DMS53 treated with DMSO at 0.1 percent for 48 hours (cell line): Measurements from ENCODE around the gene RACGAP1.

Experiments
- DNase-seq: peaks from one replicate; lab custom pipeline; 2025; ENCODE audit not compliant: unreplicated experiment; lab: John Stamatoyannopoulos, UW

The RACGAP1 gene, protein sequence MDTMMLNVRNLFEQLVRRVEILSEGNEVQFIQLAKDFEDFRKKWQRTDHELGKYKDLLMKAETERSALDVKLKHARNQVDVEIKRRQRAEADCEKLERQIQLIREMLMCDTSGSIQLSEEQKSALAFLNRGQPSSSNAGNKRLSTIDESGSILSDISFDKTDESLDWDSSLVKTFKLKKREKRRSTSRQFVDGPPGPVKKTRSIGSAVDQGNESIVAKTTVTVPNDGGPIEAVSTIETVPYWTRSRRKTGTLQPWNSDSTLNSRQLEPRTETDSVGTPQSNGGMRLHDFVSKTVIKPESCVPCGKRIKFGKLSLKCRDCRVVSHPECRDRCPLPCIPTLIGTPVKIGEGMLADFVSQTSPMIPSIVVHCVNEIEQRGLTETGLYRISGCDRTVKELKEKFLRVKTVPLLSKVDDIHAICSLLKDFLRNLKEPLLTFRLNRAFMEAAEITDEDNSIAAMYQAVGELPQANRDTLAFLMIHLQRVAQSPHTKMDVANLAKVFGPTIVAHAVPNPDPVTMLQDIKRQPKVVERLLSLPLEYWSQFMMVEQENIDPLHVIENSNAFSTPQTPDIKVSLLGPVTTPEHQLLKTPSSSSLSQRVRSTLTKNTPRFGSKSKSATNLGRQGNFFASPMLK

DNA sequence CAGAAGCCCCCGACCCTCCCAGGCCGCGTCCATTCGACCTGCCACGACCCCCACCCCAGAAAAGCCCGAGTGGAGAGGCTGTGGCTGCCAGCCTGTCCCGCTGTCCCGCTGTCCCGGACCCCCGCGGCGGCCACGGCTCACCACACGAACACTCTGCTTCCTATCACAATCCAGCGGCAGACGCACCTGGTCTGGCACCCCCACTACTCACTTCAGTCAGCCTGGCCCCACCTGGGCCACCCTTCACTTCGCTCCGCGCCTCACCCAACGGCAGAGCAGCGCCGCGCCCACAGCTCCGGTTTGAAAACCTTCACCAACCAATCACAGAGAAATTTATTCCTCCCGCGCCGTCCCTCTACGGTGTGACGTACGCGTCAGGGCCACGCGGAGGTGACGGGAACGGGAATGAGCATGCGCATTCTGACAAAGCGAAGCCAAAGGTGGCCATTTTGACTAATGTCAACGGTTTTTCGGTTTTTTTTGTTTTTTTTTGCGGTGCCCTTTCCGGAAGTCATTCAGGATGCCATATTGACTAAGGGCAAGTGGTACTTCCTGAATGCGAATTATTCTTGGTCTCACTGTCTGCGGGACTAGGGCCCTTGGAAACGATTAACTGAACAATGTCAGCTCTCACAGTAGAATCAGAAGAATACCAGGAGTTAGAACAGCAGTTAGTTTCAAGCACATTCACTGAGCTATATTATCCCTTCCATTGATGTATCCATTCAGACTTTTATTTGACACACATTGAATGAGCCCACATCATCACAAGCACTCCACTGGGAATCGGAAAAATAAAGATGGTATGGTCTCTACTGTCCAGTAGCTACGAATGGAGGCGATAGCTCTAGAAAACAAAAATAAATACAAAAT is at the start of gene RACGAP1:
TSS of gene RACGAP1 (minus strand) at position 308 of the 873 bp plus-strand sequence. CDS start 8,779 bp downstream, outside the sequence.
- DNase-seq = peak; percentile 97

DNA sequence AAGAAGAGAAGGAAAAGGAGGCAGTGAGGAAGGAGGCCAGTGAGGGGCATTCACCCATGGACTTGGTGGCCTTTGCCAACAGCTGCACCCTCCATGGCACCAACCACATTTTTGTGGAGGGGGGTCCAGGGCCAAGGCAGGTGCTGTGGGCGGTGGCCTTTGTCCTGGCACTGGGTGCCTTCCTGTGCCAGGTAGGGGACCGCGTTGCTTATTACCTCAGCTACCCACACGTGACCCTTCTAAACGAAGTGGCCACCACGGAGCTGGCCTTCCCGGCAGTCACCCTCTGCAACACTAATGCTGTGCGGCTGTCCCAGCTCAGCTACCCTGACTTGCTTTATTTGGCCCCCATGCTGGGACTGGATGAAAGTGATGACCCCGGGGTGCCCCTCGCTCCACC is 48.4 kb upstream of the RACGAP1 start:
- no peak for DNase-seq

DNA sequence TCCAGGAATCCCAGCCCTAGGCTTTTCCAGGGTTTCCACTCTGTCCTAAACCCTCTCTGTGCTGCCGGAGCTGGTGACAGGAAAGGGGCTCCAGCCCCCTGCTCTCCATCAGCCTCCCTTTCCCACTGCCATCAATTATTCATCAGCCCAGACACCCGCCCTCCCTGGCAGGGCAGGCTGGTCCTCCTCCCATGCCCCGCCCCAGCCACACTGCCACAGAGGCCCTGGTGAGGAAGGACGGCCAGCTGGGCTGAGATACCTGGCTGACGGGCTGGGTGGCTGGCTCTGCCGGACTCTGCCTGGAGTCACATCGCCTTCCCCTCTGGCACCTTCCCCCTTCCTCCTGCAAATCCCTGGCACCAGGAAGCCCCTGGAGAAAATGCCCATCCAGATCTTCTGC is 47.9 kb upstream of the RACGAP1 start:
- no peak for DNase-seq

DNA sequence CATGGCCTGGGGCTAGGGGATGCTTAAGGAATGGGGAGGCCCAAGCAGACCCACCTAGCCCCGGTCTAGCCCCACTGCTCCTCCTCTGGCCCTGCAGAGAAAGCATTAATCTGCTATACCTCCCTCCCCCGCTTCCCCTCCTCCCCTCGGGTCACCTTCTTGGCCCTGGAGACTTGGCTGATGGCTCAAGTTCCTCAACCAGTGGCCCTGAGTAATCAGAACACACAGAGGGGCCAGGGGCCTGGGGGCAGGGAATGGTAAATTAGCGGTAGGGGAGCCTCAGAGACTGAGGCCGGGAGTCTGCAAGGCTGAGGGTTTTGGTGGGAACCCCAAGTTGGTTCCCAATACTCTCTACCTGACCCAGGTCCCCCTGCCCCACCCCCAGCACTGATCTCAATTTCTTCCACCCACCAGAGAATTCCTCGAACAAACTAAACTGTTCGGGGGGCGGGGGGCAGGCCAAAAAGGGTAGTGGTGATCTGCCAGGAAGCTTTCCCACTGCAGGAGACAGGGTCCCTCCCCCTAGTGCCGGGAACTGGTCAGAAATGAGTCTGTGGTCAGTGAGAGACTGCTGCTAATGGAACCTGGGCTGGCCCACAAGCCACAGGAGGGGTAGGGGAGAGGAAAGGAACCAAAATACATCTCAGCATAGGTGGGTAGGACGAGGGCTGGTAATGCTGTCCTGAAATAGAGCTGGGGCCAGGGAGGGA is 47.1 kb upstream of the RACGAP1 start:
- no peak for DNase-seq

DNA sequence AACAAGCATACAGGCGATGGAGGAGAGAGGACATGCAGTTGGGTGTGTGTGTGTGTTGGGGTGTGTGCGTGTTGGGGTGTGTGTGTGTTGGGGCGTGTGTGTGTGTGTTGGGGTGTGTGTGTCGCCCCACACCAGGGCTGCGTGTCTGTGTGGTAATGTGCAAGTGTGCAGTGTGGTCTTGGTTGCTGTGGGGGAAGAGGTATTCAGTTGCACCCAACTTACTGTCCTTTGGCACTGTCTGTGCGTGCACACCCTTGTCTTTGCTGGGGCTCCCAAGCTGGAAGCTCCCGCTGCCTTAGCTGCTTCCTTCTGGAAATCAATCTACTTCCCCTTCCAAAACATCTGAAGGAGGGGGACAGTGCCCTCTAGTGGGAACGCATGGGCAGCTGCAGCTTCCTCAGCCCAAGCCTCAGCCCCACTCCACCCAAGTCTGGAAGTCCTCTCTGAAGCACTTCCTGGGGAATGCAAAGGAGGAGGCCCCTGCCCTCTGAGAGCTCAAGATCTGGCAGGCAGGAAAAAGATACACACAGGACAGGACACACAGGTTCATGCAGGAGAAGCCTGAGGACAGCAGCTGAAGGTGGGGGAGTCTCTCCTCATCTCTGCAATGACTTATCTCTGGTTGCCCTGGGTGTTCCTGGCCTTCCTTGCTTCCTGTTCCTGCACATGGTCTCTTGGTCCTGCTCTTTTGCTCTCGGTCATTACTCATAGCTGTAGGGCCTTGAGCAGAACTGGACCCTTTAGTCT is 45.2 kb upstream of the RACGAP1 start:
- DNase-seq = peak; percentile 62

DNA sequence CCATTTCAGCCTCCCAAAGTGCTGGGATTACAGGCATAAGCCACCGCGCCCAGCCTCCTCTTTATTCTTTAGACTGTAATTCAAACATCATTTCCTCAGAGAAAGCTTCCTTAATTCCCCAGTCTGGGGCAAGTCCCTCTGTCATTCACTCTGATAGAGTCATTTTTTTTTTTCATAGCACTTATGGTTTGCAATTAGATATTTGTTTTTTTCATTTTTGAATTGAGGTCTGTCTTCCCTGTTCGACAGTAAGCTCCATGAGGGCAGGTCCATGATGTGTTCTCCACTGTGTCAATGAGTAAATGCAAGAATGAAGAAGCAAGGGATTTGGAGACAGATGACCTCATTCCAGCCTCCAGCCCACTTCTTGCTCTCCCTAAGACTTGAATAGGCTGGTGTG is 44.2 kb upstream of the RACGAP1 start:
- no peak for DNase-seq

DNA sequence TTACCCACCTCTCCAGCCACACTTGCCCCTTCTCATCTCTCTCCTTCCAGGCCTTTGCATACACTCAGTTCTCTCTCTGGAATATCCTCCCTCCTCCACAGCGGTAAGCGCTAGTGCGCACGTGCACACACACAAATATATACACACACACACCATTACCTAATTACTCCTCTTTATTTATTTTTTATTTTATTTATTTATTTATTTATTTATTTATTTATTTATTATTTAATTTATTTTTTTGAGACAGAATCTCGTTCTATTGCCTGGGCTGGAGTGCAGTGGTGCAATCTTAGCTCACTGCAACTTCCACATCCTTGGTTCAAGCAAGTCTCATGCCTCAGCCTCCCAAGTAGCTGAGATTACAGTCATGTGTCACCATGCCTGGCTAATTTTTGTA is 43.8 kb upstream of the RACGAP1 start:
- DNase-seq = no peak

DNA sequence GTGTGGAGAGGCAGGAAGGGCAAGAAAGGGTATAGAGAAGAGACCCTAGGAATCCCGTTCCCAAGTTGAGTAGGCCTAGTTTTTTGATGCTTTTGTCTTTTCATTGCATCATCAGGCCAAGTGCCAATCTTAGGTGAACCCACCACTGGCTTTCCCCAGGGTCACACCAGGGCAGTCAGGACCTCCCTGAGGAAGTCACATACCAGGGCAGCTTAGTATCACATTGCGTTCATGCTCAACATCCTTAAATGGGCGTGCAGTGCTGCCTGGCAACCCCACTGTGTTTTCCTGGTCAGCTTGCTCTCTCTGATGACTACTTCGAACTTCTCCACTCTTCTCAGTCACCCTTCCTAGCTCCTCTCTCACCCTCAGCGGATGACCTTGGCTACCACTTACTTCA is 41.1 kb upstream of the RACGAP1 start:
- no peak for DNase-seq

DNA sequence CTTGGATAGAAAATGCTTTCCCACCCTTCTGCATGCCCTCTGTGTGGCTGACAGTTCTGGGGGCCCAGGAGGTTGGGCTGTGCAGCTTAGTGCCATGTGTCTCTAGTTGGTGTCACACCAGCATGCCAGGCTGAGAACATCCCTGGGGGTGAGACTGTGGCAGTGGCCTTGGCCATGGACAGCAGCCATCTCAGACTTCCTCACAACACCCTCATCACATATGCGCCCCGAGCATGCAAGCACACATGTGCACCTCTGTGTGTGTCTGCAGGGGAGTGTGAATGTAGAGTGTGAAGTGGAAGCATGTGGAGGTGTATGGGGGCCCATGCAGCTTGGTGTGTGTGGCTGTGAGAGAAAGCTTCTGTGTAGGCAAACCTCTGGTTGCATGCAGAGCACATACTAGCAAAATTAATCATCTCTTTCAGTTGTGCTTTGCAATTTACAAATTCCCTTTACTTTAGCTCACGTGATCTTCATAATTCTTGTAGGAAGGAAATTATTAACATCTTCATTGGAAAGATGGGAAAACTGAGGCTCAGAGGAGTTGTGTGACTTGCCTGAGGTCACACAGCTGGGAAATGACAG is 40.5 kb upstream of the RACGAP1 start:
- no peak for DNase-seq

DNA sequence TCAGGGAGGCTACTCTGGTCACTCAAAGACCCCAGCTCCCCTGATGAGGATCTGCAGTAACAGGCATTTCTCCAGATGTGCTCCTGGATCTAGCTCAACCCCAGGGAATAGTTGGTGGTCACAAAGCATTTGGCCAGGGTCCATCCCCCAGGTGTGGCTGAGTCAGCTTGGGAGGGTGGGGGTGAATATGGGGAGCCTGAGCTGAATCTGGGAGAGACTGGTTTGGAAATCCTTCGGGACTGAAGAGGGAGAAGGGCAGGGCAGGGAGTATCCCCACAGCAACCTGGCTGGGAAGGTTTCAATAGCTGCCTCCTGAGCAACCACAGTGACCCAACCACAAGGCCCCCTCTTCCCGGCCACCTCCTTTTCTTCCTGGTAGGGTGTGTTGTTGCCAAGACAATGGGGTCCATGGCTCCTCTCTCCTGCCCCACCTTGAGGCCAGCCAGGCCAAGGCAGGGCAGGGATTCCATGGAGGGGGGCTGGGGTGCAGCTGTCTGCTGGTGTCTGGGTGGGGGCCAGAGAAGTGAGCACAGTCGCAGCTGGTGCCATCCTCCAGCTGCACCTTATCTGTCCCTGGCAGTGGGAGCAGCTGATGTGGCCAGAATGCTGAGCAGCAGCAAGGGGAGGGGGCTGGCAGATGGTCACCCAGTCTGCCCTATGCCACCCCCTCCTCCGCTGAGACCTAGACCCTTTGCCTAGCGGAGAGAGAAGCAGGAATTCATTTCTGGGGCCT is 37.6 kb upstream of the RACGAP1 start:
- no peak for DNase-seq

DNA sequence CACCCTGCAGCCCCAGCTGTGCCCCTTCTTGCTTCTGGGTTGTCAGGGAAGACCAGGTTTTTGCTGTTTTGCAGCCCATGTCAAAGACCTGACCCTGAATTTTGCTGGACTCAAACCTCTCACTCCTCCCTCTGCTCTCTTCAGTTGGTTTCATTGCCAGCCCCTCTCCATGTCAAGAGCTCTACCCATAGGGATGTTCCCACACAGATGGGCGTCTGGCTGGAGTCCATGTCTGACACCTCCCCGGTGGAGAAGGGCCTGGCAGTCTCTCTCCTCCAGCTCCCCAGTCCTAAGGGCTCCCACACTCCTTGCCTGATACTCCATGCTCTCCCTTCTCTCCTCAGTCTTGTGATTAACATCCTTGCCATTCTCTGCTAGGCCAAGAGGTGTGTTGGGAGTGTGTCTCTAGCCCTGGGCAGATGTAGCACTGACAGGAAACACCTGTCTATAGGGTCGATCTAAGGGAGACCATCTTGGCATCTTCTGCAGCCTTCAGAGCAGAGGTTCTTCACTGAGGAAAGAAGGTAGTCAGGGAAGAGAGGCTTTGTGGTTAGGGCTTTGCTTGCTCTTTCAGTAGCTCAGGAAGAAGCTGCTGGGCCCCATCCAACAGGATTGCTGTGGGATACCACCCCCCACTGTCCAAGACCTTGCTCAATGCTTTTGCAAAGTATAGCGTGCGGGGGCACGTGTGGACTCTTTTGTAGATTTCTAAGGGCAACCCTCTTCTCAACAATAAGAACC is 36.8 kb upstream of the RACGAP1 start:
- DNase-seq = no peak

DNA sequence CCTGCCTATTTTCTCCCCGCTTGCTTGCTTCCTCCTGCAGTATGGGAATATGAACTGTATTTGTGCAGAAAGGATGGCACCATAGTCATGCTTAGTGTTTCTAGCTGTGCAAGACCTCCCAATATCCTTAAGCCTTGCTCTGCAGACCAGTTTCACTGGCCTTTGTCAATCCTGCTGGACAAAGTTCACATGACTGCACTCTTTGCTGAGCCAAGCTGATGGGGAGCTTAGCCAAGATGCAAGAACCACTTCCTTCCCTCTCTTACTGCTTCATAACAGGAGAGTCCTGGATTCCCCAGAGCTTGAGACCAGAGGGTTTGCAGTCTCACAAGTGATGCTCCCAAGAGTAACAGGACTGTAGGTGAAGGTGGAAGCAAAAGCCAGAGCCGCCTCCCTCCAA is 35.9 kb upstream of the RACGAP1 start:
- DNase-seq = no peak

DNA sequence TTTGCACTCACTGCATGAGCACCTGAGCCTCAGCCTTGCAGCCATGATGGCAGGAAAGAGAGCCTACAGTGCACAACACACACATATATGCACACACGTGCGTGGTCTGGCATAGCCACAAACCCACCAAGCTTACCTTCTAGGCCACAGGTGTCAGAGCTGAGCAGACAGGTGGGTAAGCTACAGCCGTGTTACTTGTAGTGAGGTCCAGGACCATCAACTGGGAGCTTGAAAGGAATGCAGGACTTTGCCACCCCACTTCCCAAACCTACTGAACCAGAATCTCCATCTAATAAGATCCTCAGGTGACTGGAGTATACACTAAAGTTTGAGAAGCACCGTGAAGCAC is 34.8 kb upstream of the RACGAP1 start:
- DNase-seq = no peak

DNA sequence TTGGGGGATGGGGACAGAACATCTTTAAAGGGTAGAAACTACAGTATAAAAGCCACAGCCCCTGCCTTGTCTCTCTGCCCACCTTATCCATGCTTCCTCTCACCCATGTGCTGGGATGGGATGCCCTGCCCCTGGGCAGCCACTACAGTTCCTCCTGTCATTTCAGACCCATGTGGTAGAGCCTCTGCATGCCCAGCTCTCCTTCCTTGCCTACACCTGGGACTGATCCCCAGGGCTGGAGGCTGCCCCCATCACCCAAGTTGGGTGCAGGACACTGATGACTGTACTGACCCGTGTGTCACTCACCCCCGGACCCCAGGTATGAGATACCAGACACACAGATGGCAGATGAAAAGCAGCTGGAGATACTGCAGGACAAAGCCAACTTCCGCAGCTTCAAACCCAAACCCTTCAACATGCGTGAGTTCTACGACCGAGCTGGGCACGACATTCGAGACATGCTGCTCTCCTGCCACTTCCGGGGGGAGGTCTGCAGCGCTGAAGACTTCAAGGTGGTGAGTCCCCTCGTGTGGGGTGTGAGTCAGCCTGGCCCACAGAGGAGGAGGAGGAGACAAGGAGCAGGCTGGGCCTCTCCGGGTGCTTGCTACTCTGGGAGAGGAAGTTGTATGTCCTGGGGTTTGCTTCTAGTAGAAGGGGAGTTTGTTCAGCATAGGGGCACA is 34.3 kb upstream of the RACGAP1 start:
- no peak for DNase-seq

DNA sequence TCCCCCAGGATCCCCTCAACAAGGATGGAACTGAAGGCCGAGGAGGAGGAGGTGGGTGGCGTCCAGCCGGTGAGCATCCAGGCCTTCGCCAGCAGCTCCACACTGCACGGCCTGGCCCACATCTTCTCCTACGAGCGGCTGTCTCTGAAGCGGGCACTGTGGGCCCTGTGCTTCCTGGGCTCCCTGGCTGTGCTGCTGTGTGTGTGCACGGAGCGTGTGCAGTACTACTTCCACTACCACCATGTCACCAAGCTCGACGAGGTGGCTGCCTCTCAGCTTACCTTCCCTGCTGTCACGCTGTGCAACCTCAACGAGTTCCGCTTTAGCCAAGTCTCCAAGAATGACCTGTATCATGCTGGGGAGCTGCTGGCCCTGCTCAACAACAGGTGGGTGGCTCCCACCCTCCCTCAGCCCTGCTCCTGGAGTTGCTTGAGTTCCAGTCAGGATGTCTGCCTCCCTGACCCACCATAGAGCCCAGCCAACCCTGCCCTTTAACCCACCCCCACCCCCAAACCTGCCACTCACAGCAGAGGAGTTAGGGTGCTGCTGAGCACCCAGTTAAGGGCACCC is 33.5 kb upstream of the RACGAP1 start:
- peak; percentile 21 for DNase-seq

DNA sequence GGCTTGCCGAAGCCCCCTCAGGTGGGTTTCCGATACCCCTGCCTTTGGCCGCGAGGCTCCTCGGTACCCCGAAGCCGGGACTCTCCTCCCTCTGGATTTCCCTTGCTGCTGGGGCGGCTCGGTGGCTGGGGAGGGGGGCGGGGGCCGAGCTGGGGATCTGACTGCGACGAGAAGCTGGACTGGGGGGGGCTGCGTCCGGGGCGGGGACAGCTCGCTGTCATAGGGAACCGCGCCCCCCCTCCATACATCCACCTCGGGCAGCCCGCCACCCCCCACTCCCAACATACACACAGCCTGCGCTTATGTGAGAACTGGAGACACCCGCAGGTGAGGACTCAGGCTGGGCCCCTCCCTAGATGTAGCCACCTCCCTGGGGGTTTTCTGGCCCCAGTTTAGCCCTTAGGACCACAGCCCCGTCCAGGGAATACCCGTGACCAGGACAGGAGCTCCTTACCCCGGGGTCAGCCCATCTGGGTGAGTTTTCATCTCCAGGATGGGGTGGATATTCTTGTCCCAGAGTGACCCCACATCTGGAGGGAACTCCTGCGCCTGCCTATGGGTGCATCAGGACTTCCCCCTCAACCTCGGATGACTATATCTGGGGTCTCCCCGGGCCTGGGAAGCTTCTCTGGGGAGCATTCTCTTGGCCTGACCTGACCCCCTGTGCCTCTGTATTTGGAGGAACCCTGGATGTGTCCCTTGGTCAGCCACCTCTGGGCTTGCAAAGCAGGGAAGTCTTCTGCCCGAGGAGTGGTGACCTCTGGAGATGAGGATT is 32.8 kb upstream of the RACGAP1 start:
- DNase-seq = no peak
